NT2/D1 (cell line): ENCODE data around the gene CRACDL.

Experiments
- DNase-seq: peaks from one replicate; pipeline ENCODE4 v3.0.0-alpha.2; 2011; ENCODE audit warnings: low read depth, low spot score
- H3K27me3 ChIP-seq: 2 replicates; pipeline ENCODE4 v1.6.0; 2011; ENCODE audit warnings: mild to moderate bottlenecking; ENCODE audit not compliant: insufficient read length, insufficient read depth
- H3K36me3 ChIP-seq: 2 replicates; pipeline ENCODE4 v1.6.1; 2011; ENCODE audit warnings: mild to moderate bottlenecking, low read length, mixed read lengths; ENCODE audit not compliant: insufficient read depth, insufficient read length
- H3K4me1 ChIP-seq: 2 replicates; pipeline ENCODE4 v1.5.1; 2011; ENCODE audit not compliant: insufficient read depth, insufficient read length
- H3K4me3 ChIP-seq: 2 replicates; pipeline ENCODE4 v1.5.1; 2011; ENCODE audit warnings: low read depth; ENCODE audit not compliant: insufficient read length
- H3K9ac ChIP-seq: 2 replicates; pipeline ENCODE4 v1.6.0; 2011; ENCODE audit warnings: low read depth; ENCODE audit not compliant: insufficient read length
- H3K9me3 ChIP-seq: 2 replicates; pipeline ENCODE4 v1.5.1; 2011; ENCODE audit warnings: mild to moderate bottlenecking, low read length; ENCODE audit not compliant: insufficient read depth
- SUZ12 ChIP-seq: IDR thresholded peaks from 2 replicates; pipeline ENCODE4 v1.6.1; 2011; ENCODE audit not compliant: insufficient read length, insufficient read depth; ENCODE audit errors: extremely low read depth
- YY1 ChIP-seq: IDR thresholded peaks from 2 replicates; pipeline ENCODE4 v1.6.1; 2011; ENCODE audit not compliant: insufficient read length, insufficient read depth
- ZNF274 ChIP-seq: IDR thresholded peaks from 2 replicates; pipeline ENCODE4 v1.6.1; 2011; ENCODE audit warnings: mild to moderate bottlenecking, low read depth, low read length

Gene CRACDL

GRCh38 chr2:98771264-98771663 is 164.8 kb downstream of the CRACDL start:
- Histone ChIP-seq H3K36me3 (no peaks in the 10 kb centered on the region), H3K9ac (no peak overlapping the region), H3K9me3 (no peaks in the 10 kb centered on the region), H3K4me3 (no peak overlapping the region), H3K4me1 (peaks cover 26% of the 10 kb centered on the region), H3K27me3 (peaks cover 3% of the 10 kb centered on the region)
- TF ChIP-seq SUZ12 (no peak), ZNF274 (no peak), YY1 (no peak)
- peak; percentile 18 for DNase-seq

GRCh38 chr2:98769784-98770183 is 166.2 kb downstream of the CRACDL start:
- no peak for DNase-seq
- H3K36me3 ChIP-seq = no peaks in the 10 kb centered on the region
- H3K4me3 ChIP-seq = no peak overlapping the region
- peaks cover 21% of the 10 kb centered on the region for H3K4me1 ChIP-seq
- TF ChIP-seq SUZ12 (no peak), ZNF274 (no peak), YY1 (no peak)
- no peaks in the 10 kb centered on the region for H3K9me3 ChIP-seq
- H3K27me3 ChIP-seq = no peaks in the 10 kb centered on the region
- no peak overlapping the region for H3K9ac ChIP-seq

DNA sequence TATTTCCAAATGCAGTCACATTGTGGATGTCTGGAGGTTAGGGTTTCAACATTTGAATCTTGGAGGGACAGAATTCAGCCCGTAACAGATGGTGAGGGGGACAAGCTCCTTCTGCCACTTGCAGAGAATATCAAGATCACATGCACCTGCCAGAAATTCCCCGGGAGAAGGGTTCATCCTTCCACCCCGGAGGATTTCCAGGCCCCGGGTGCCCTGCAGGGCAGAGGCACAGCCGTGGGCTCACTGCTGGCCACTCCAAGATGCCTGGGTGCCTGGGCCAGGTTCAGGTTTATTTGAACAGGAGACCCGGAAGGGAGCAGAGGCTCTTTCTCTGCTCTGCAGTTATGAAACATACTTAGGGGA is 166.9 kb downstream of the CRACDL start:
- Histone ChIP-seq H3K9ac (no peak overlapping the region), H3K9me3 (no peaks in the 10 kb centered on the region), H3K4me3 (no peak overlapping the region), H3K4me1 (peaks cover 20% of the 10 kb centered on the region), H3K27me3 (no peaks in the 10 kb centered on the region), H3K36me3 (no peaks in the 10 kb centered on the region)
- no peak for TF ChIP-seq SUZ12
- TF ChIP-seq YY1 = no peak
- TF ChIP-seq ZNF274 = no peak
- DNase-seq = no peak

DNA sequence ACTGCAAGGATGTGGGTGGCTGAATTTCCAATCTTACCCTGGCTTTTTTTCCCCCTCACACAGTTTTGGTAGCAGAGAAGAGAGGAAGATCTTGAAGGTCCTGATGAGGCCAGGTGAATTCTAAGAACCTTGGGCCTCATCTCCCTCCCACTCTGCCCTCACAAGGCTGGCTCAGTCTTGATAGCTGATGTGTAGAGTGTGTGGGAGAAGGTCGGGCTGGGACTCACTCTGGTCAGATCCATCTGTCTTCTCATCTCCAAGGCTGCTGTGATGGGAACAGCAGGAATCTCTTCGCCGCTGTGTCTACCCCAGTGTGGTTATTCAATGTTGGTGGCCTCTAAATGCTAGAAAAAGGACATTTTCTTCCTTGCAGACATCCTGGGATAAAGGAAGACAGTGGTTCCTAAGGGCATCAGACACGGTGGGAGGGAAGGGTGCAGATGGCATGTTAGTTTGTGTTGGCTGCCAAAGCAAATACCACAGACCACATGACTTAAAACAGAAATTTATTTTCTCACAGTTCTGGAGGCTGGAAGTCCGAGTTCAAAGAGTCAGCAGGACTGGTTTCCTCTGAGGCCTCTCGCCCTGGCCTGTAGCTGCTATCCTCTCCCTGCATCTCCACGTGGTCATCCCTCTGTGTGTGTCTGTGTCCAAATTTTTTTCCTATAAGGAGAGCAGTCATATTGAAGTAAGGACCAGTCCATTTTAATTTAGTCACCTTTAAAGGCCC is 167.5 kb downstream of the CRACDL start:
- TF ChIP-seq SUZ12 (no peak), ZNF274 (no peak), YY1 (no peak)
- H3K4me1 ChIP-seq = peaks cover 18% of the 10 kb centered on the region
- H3K36me3 ChIP-seq = no peaks in the 10 kb centered on the region
- no peak overlapping the region for H3K9ac ChIP-seq
- DNase-seq = no peak
- no peak overlapping the region for H3K4me3 ChIP-seq
- H3K9me3 ChIP-seq = no peaks in the 10 kb centered on the region
- no peaks in the 10 kb centered on the region for H3K27me3 ChIP-seq

- TF ChIP-seq SUZ12 = no peak
- TF ChIP-seq YY1 = no peak
- no peak for TF ChIP-seq ZNF274
- no peaks in the 10 kb centered on the region for H3K36me3 ChIP-seq
- no peaks in the 10 kb centered on the region for H3K27me3 ChIP-seq
- H3K4me3 ChIP-seq = no peak overlapping the region
- H3K4me1 ChIP-seq = no peaks in the 10 kb centered on the region
- no peak for DNase-seq
- H3K9me3 ChIP-seq = no peaks in the 10 kb centered on the region
- no peak overlapping the region for H3K9ac ChIP-seq
These were observed 171.5 kb downstream of the CRACDL start for GRCh38 chr2:98764499-98764898.

DNA sequence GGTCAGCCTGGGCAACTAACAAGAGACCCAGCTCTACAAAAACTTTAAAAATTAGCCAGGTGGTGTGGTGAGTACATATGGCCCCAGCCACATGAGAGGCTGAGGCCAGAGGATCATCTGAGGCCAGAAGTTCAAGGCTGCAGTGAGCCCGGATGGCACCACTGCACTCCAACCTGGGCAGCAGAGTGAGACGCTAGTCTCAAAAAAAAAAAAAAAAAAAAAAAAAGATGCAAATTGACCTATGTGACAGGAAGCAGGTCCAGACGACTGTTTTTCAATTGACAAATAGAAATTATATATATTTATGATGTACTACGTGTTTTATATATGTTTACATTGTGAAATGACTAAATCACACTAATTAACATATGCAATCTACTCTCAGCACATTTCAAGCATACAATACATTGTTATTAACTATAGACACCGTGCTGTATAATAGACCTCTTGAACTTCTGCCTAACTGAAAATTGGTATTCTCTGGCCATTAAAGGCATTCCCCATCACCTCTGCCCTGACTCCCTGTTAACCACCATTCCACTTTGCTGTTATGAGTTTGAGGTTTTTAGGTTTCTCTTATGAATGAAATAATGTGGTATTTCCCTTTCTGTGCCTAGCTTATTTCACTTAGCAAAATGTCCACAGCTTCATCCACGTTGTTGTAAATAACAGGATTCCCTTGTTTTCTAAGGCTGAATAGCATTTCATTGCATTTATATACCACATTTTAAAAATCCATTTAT is 172.6 kb downstream of the CRACDL start:
- Histone ChIP-seq H3K4me1 (no peaks in the 10 kb centered on the region), H3K4me3 (no peak overlapping the region), H3K9me3 (no peaks in the 10 kb centered on the region), H3K36me3 (no peaks in the 10 kb centered on the region), H3K27me3 (no peaks in the 10 kb centered on the region), H3K9ac (no peak overlapping the region)
- TF ChIP-seq ZNF274 = no peak
- no peak for TF ChIP-seq YY1
- no peak for TF ChIP-seq SUZ12
- no peak for DNase-seq

DNA sequence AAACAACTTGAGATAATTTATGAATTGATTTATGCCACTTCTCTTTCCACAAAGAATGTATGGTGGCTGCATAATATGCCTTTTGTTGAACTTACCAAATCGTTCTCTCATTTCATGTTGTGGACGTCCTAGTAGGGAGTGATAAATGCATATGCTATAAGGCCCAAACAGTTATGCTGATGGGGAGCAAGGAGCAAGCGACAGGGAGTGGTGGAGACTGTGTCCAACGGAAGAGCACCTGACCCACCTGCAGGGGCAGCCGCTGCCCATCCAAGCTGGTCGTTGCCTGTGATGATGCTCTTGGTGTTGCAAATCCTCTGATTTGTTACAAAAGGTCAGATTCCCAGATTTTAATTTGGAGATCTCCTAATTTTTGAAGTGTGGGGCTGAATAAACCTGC is 174.1 kb downstream of the CRACDL start:
- Histone ChIP-seq H3K36me3 (no peaks in the 10 kb centered on the region), H3K9ac (no peak overlapping the region), H3K9me3 (no peaks in the 10 kb centered on the region), H3K27me3 (no peaks in the 10 kb centered on the region), H3K4me1 (no peaks in the 10 kb centered on the region), H3K4me3 (no peak overlapping the region)
- DNase-seq = no peak
- TF ChIP-seq YY1 = no peak
- TF ChIP-seq ZNF274 = no peak
- no peak for TF ChIP-seq SUZ12
